IPS-20b (cell line): ENCODE measurements around the gene ZNF525.
"Not testable (repeated sequence)": the region's sequence is repeated elsewhere in the genome, so short reads cannot be mapped to it uniquely, and the experiment has no call there.

ENCODE experiments used
- H3K27ac ChIP-seq: one replicate; pipeline ENCODE4 v1.5.1; 2013; ENCODE audit warnings: low read length
- H3K27me3 ChIP-seq: 2 replicates; pipeline ENCODE4 v1.6.1; 2013; ENCODE audit warnings: mild to moderate bottlenecking, low read length, inconsistent platforms; ENCODE audit not compliant: insufficient read depth
- H3K36me3 ChIP-seq: 2 replicates; pipeline ENCODE4 v1.6.1; 2013; ENCODE audit warnings: low read depth, mild to moderate bottlenecking, inconsistent platforms, low read length, moderate library complexity; ENCODE audit not compliant: insufficient read depth
- H3K4me1 ChIP-seq: 2 replicates; pipeline ENCODE4 v1.6.1; 2013; ENCODE audit warnings: mild to moderate bottlenecking, control low read depth, inconsistent platforms, low read length, moderate library complexity; ENCODE audit not compliant: insufficient read depth
- H3K4me3 ChIP-seq: 2 replicates; pipeline ENCODE4 v1.5.1; 2013; ENCODE audit warnings: mild to moderate bottlenecking, low read length, inconsistent platforms
- H3K9ac ChIP-seq: 2 replicates; pipeline ENCODE4 v1.6.1; 2013; ENCODE audit warnings: low read depth, mild to moderate bottlenecking, inconsistent platforms, low read length, moderate library complexity
- H3K9me3 ChIP-seq: 2 replicates; pipeline ENCODE4 v1.6.1; 2013; ENCODE audit warnings: mild to moderate bottlenecking, low read depth, low read length, inconsistent platforms; ENCODE audit not compliant: insufficient read depth

ZNF525 gene

DNA sequence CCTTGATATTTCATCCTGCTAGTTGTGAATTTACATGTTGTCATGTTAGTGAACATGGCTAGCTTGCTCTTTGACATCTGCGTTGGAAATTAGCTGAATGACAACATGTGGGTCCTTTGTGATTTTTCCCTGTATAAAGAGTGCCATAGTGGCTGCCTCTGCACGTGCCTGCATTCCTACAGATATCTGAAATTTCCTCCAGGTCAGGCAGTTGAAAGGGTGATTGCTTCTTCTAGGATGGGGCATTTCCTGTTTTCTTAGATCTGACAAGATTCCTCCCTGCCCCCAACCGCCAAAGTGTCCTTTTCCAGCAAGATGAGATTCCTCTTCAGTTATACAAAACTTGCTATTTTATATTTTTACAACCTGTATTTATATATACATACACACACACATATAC lies 8.8 kb downstream of the ZNF525 start:
- Histone ChIP-seq H3K27me3 (no peaks in the 10 kb centered on the region), H3K36me3 (peaks cover 58% of the 10 kb centered on the region), H3K9me3 (no peaks in the 10 kb centered on the region; the same call in 1 of the 2 replicates), H3K27ac (no peak overlapping the region), H3K9ac (no peak overlapping the region; the same call in 1 of the 2 replicates), H3K4me1 (peaks cover 4% of the 10 kb centered on the region), H3K4me3 (no peak overlapping the region)

DNA sequence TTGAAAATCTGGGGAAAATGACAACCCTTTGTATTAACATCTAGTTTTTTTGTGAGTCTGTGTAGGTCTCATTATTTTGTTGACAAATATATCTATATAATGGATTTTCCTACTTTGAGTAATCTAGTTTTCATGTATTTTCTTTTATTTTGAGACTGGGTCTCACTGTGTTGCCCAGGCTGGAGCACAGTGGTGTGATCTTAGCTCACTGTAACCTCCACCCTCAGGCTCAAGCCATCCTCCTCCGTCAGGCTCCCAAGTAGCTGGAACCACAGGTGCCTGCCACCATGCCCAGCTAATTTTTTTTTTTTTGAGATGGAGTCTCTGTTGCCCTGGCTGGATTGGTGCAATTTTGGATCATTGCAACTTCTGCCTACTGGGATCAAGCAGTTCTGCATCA lies 9.2 kb downstream of the ZNF525 start:
- Histone ChIP-seq H3K27me3 (no peaks in the 10 kb centered on the region), H3K4me3 (no peak overlapping the region), H3K36me3 (peaks cover 62% of the 10 kb centered on the region), H3K9me3 (peaks cover 2% of the 10 kb centered on the region; the same call in 1 of the 2 replicates), H3K4me1 (peaks cover 4% of the 10 kb centered on the region), H3K9ac (no peak overlapping the region), H3K27ac (no peak overlapping the region)

DNA sequence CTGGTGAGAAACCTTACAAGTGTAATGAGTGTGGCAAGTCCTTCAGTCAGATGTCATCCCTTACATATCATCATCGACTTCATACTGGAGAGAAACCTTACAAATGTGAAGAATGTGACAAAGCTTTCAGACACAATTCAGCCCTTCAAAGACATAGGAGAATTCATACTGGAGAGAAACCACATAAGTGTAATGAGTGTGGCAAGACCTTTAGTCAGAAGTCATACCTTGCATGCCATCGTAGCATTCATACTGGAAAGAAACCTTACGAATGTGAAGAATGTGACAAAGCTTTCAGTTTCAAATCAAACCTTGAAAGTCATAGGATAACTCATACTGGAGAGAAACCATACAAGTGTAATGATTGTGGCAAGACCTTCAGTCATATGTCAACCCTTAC lies 15.9 kb downstream of the ZNF525 start:
- H3K9me3 ChIP-seq = peaks cover 61% of the 10 kb centered on the region
- H3K9ac ChIP-seq = no peak overlapping the region
- H3K27me3 ChIP-seq = no peaks in the 10 kb centered on the region
- no peaks in the 10 kb centered on the region for H3K4me1 ChIP-seq
- H3K4me3 ChIP-seq = no peak overlapping the region
- no peak overlapping the region for H3K27ac ChIP-seq
- peaks cover 92% of the 10 kb centered on the region for H3K36me3 ChIP-seq

DNA sequence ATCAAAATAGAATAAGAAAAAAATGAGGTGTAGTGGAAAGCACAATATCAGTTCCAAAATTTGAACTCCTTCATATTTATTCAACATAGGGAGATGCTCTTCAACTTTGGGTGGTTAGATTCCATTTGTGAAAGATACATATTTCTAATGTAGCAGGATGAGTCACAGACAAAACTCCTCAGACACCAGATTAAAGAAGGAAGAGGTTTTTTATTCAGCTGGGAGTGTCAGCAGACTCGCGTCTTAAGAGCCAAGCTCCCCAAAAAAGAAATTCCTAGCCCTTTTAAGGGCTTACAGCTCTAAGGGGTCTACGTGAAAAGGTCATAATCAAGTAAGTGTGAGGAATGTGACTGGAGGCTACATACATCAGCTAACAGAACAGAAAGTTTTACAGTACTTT lies 22.7 kb downstream of the ZNF525 start:
- Histone ChIP-seq H3K4me1 (no peaks in the 10 kb centered on the region), H3K36me3 (peaks cover 30% of the 10 kb centered on the region), H3K4me3 (no peak overlapping the region), H3K9me3 (peaks cover 25% of the 10 kb centered on the region), H3K27ac (no peak overlapping the region), H3K9ac (no peak overlapping the region), H3K27me3 (no peaks in the 10 kb centered on the region)

DNA sequence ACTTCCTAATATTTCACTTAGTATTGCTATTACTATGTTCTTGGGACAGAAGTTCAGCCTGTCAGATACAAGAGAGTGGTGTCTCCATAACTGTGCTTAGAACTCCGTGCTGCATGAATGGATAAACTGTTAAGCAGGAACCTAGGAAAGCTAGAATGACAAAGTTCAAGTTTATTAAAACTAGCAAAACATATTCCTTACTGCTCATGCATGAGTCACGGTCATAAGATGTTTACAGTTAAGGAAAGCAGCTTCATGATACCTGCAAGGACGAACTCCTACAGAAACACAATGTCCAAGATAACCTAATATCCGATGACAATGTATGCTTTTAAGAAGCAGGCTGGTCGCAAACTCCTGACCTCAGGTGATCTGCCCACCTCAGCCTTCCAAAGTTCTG lies 23.4 kb downstream of the ZNF525 start:
- no peak overlapping the region for H3K4me3 ChIP-seq
- peaks cover 17% of the 10 kb centered on the region for H3K9me3 ChIP-seq
- no peak overlapping the region for H3K9ac ChIP-seq
- peaks cover 23% of the 10 kb centered on the region for H3K36me3 ChIP-seq
- H3K27me3 ChIP-seq = no peaks in the 10 kb centered on the region
- H3K4me1 ChIP-seq = peaks cover under 1% of the 10 kb centered on the region; the same call in 1 of the 2 replicates
- H3K27ac ChIP-seq = no peak overlapping the region

DNA sequence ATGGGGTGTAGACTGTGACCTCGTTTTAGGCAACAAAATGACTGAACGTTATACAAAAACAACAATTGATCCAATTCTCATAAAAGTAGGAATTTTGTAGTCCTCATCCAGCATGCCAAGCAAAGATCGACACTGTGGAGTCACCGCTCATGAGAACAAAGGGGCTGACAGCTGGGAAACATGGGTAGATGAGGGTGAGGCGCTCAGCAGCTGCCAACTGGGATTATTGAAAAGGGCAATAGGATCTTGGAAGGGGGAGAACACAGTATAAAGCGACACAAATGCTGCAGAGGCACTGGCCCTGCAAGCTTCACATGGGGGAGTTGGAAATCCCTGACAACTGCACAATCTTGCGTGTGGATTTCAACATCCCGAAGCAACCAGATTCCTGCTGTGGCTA lies 24.1 kb downstream of the ZNF525 start:
- Histone ChIP-seq H3K9me3 (peaks cover 11% of the 10 kb centered on the region), H3K27ac (no peak overlapping the region), H3K27me3 (no peaks in the 10 kb centered on the region), H3K9ac (no peak overlapping the region), H3K4me1 (peaks cover 7% of the 10 kb centered on the region; the same call in 1 of the 2 replicates), H3K4me3 (no peak overlapping the region; the same call in 1 of the 2 replicates), H3K36me3 (peaks cover 21% of the 10 kb centered on the region)

DNA sequence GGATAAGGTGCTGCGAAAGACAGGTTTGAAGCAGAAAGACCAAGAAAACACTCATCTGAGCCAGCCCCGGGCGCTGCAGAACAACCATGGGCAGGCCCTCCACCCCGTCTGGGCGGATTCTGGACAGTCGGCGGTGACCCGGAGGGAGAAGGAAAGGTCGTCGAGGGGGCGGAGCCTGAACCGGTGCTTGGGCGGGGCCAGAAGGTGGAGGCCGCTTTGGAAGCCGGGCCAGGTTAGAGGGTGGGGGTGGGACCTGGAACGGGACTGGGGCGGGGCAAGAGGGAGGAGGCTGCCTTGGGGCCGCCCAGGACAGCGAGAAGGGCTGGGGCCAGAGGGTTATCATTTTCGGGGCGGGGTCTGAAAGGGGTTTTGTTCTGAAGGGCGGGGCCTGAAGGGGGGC lies 24.5 kb downstream of the ZNF525 start:
- Histone ChIP-seq H3K9me3 (peaks cover 6% of the 10 kb centered on the region), H3K4me3 (no peak overlapping the region; the same call in 1 of the 2 replicates), H3K27ac (no peak overlapping the region), H3K4me1 (peaks cover 7% of the 10 kb centered on the region; the same call in 1 of the 2 replicates), H3K36me3 (peaks cover 17% of the 10 kb centered on the region), H3K27me3 (no peaks in the 10 kb centered on the region), H3K9ac (no peak overlapping the region)

DNA sequence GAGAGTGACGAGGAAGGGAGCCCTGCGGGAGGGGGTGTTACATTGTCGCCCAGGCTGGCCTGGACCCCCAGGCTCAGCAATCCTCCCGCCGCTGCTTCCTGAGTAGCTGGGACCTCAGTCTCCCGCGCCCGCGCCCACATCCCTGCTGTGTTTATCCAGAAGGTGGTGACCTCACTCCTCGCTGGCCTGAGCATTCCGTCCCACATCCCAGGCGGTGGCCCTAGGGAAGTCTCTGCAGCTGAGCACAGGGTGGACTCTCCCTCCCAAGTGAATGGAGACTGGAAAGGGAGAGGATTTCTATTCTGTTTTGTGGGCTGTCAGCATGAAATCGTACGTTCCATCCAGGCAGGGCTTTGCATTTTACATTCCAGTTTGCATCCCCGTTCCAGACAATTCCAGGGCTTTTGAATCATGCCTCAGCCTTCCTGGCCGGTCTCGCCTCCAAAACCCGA lies 29.0 kb downstream of the ZNF525 start:
- Histone ChIP-seq H3K9ac (peak overlapping the region; percentile 70; the same call in 1 of the 2 replicates), H3K4me1 (peaks cover 13% of the 10 kb centered on the region; the same call in 1 of the 2 replicates), H3K36me3 (peaks cover 10% of the 10 kb centered on the region), H3K27ac (no peak overlapping the region), H3K9me3 (no peaks in the 10 kb centered on the region), H3K4me3 (peak overlapping the region; percentile 98), H3K27me3 (no peaks in the 10 kb centered on the region; the same call in 1 of the 2 replicates)

DNA sequence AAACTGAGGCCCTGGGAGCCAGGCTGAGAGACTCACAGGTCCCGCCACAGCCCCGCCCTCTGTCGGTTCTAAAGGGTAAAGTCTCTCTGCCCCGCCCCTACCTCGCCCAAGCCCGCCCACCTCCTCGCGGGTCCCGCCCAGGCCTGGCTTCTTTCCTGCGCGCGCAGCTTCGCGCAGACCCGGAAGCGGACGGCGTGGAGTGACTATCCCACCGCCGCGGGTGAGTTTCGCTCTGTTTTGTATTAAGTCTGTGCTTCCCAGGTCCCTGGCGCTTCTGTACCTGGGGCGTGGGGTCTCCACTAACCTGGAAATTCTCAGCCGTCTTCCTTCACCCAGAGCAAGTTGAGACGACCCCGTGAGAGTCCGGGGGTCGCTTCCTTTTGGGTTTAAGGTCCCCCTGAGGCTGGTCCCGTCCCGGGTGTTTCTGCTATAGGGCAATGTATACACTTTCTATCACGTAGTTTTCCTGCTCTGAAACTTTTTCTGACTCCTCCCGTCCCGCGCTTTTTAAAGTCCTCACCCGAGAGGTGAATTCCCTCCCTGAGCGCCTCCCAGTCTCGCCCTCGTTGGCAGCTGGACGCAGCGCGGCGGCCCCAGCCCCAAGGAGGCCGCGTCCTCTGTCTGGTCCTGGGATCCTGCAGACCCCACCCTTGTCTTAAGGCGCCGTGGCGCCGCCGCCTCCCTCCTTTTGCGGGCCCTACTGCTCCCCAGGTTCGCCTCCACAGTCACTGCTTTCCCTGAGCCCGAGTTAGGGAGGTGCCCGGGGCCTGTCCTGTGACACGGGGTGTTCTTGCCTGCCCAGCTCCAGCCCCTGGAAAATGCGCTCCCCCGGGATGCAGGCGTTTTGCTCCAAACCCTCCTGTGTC lies 29.7 kb downstream of the ZNF525 start, which contains the start of gene ZNF765:
ZNF765 (plus strand) TSS at position 176 of the 866 bp plus-strand sequence. CDS start 2,867 bp downstream, outside the sequence.
- H3K27me3 ChIP-seq = no peaks in the 10 kb centered on the region; the same call in 1 of the 2 replicates
- H3K27ac ChIP-seq = no peak within 1 kb of the TSS
- peaks cover 16% of the 10 kb centered on the region for H3K36me3 ChIP-seq
- peaks cover 13% of the 10 kb centered on the region; the same call in 1 of the 2 replicates for H3K4me1 ChIP-seq
- no peaks in the 10 kb centered on the region for H3K9me3 ChIP-seq
- H3K9ac ChIP-seq = peak within 1 kb of the TSS; percentile 86
- H3K4me3 ChIP-seq = peak within 1 kb of the TSS; percentile 98

DNA sequence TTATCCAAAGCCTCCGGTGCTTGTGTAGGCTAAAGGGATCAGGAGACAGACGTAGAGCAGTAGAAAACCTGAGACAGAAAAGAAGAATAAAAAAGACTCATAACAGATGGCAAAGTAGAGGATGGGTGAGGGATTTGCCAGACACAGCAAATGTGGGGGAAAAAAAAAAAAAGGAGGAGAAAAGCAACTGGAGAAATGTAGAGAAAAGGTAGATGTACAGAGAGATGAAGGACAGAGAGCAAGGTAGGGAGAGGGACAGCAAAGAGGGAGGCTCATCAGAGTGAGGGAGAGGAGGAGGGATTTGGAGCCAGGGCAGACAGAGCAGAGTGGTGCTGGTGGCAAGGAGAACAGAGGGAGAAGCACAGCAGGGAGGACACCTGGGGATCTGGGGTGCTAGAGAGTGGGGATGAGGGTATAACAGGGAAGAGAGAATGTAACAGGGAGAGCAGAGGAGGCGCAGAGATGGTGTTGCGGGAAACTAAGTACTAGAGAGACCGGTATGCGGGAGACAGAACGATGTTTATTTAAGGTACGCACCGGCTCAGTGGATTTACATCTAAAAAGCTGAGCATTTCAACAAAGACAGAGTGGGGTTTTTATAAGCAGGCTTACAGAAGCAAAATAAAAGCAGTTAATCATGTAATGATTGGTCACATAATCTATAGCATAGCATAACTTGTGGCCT lies 30.5 kb downstream of the ZNF525 start:
- not testable (repeated sequence) for H3K9me3 ChIP-seq, H3K27me3 ChIP-seq, H3K27ac ChIP-seq
- Histone ChIP-seq H3K36me3 (peaks cover 19% of the 10 kb centered on the region), H3K9ac (peak overlapping the region; percentile 86), H3K4me1 (peaks cover 13% of the 10 kb centered on the region; the same call in 1 of the 2 replicates), H3K4me3 (peak overlapping the region; percentile 98)

DNA sequence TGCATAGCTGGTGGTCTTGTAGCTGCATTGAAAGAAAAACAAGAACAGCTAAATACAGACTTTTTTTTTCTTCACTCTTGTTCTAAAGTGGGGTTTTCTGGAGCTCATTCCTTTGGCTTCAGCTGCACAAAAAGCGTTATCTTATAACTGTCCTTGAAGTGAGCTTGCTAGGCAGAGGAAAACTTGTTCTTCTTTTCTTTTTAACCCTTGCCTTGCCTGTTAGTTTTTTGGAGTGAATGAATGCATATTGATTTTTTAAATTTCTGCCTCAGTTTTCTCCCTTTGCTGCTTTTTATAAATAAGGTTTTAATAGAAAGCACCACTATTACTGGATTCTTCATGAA lies 31.0 kb downstream of the ZNF525 start:
- peaks cover 19% of the 10 kb centered on the region for H3K36me3 ChIP-seq
- H3K27ac ChIP-seq = no peak overlapping the region
- H3K27me3 ChIP-seq = no peaks in the 10 kb centered on the region; the same call in 1 of the 2 replicates
- H3K9ac ChIP-seq = no peak overlapping the region
- no peaks in the 10 kb centered on the region for H3K9me3 ChIP-seq
- peaks cover 13% of the 10 kb centered on the region; the same call in 1 of the 2 replicates for H3K4me1 ChIP-seq
- H3K4me3 ChIP-seq = peak overlapping the region; percentile 98
